22Rv1 (cell line): ENCODE data around the gene CHST13.

ENCODE experiments used
- H3K27ac ChIP-seq: fragments of 450-650 bp; 2 replicates; pipeline ENCODE4 v1.5.1; 2017
- ZFX ChIP-seq: fragments of 450-650 bp; IDR thresholded peaks from 2 replicates; pipeline ENCODE4 v1.6.1; 2017; ENCODE audit warnings: antibody characterized with exemption, borderline replicate concordance
- TF ChIP-seq, protein P1 (sequence below): fragments of 450-650 bp; IDR thresholded peaks from 2 replicates; pipeline ENCODE4 v1.5.1; 2017; ENCODE audit warnings: mild to moderate bottlenecking

Gene CHST13

DNA sequence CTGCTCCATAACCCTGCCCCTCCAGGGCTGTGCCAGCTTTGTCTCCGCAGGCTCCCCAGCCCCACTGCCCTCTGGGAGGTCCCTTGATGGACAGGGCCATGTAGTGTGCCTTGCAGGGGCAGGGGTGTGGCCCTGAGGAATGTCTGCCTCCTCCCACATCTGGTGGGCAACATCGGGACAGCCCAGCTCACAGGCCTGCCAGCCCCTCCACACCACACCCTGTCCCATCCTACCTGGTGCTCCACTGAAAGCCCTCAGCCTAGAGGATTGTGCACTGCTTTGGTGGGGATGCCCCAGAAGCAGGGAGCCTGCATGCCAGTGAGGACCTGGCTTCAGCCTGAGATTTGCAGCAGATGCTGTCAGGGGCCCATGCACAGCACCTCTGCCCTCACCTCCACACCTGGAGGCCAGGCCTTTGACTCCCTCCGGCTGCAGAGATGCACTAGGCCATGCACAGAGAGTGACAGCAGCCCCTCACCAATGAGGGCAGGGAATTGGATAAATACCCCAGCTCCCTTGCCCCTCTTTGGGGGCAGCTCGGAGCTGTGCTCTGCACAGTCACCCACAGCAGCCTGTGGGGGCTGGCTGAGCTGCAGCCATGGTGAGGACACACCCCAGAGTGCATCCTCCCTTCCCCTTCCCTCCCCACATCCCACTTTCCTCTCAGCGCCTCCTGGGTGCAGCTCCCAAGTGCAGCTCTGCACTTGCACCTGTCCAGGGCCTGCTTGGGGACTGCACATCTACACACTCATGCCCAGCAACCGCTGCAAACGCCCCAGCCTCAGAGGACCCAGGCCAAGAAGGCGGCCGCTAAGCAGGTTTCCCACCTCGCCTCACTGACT lies 32.1 kb downstream of the CHST13 start:
- TF ChIP-seq, protein P1, sequence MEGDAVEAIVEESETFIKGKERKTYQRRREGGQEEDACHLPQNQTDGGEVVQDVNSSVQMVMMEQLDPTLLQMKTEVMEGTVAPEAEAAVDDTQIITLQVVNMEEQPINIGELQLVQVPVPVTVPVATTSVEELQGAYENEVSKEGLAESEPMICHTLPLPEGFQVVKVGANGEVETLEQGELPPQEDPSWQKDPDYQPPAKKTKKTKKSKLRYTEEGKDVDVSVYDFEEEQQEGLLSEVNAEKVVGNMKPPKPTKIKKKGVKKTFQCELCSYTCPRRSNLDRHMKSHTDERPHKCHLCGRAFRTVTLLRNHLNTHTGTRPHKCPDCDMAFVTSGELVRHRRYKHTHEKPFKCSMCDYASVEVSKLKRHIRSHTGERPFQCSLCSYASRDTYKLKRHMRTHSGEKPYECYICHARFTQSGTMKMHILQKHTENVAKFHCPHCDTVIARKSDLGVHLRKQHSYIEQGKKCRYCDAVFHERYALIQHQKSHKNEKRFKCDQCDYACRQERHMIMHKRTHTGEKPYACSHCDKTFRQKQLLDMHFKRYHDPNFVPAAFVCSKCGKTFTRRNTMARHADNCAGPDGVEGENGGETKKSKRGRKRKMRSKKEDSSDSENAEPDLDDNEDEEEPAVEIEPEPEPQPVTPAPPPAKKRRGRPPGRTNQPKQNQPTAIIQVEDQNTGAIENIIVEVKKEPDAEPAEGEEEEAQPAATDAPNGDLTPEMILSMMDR = no peak
- TF ChIP-seq ZFX = no peak
- no peak overlapping the region for H3K27ac ChIP-seq

DNA sequence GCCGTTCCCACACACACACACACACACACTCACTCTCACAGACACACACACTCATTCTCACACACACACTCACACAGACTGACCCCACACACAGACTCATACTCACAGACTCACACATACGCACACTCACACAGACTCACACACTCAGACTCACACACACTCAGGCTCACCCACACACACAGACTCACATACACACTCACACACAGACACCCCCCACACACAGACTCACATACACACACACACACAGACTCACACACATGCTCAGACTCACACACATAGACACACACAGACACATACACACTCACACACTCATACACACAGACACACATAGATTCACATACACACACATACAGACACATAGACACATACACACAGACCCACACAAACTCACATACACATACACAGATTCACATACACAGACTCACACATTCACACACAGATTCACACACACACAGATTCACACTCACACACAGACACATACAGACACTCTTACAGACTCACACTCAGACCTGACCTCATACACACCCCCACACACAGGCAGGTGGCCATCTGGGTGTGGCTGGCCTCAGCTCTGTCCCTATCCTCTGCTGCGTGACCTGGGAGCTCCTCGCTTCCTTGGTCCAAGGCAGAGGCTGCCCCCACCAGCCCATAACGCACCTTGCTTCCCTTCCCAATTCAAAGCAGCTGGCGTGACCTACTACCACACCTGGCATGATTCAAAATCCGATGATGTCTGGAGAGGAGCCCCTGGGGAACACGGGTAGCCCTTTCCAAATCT lies 32.9 kb downstream of the CHST13 start:
- H3K27ac ChIP-seq = no peak overlapping the region
- no peak for TF ChIP-seq ZFX
- TF ChIP-seq, protein P1 = no peak

DNA sequence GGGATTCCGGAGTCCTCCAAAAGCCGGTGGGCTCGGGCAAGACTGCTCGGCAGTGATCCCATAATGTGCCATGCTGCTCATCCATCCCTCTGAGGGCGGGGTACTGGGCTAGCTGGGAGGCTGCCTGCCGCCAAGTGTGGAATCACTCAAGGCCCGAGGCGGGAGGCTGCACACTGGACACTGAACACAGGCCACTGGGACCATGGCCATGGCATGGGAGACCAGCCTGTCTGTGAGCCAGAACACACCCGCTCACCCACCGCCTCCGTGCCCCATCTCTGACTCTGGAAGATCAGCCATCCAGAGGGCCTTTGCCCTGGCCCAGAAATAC lies 33.4 kb downstream of the CHST13 start:
- H3K27ac ChIP-seq = no peak overlapping the region
- TF ChIP-seq, protein P1 = no peak
- no peak for TF ChIP-seq ZFX

DNA sequence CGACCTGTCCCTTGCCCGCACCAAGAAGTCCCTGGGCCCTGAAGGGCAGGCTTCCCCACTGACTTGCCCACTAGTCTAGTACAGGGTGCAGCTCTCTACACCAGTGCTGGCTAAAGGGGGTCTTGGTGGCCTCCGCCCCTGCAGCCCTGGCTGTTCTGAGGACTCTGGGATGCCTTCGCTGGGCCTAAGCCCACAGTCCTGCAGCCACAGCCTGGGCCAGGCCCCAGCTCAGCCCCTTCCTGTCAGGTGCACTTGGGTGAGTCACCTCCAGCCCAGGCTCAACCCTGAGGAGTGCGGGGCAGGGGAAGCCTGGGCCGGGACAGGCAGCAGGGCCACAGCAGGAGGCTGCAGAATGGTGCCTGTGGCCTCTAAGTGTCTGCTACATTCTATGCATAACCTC lies 33.8 kb downstream of the CHST13 start:
- no peak for TF ChIP-seq ZFX
- H3K27ac ChIP-seq = no peak overlapping the region

DNA sequence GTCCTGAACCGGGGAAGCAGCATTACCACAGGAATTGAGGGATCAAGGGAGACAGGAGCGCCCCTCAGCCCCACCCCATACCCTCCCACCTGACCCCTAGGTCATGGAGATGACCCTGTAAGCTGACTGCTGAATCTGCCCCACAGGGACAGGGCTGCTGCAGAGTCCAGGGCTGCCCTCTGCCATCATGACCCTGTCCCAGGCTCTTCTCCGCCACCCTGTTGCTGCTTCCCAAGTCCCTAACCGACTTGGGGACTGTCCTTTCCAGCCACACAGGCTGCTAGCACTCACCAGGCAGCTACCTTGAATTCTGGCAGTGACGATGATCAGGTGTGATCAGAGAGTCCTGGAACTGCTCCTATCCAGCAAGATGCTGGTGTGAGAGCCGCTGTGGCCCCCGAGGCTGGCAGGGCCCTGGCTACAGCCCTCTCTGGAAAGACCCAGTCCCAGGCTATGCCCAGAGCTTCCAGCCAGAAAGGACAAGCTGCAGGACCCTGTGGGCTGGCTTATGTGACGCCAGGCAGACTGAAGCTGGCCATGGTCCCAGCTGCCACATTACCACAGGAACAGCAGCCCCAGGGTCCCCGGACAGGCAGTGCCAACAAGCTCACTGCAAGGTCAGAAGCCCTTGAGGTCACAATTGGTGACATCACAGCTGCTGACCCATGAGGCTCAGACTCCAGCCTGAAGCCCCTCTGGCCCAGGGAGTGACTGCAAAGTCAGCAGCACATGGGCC lies 34.5 kb downstream of the CHST13 start, which contains the start of gene C3orf22:
Gene C3orf22 (minus strand): TSS at position 597 of the 736 bp plus-strand sequence. CDS start 5,542 bp downstream, outside the sequence.
- TF ChIP-seq, protein P1 = no peak
- TF ChIP-seq ZFX = no peak
- H3K27ac ChIP-seq = no peak within 1 kb of the TSS

DNA sequence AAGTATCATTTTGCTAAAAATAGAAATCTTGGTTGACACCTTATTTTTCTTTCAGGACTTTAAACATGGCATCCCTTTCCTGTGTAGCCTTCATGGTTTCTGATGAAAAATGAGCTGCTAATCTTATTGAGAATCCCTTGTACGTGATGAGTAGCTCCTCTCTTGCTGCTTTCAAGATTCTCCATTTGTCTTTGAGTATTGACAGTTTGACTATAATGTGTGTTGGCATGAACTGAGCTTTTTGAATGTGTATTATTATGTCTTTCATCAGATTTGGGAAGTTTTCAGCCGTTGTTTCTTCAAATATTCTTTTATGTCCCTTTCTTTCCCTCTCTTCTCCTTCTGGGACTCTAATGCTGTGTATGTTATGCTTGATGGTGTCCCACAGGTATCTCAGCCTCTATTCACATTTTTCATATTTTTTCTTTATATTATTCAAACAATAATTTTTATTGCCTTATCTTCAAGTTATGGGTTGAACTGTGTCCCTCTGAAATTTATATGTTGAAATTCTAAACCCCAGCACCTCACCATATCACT lies 38.9 kb downstream of the CHST13 start:
- no peak overlapping the region for H3K27ac ChIP-seq
- TF ChIP-seq, protein P1 = no peak
- TF ChIP-seq ZFX = no peak

DNA sequence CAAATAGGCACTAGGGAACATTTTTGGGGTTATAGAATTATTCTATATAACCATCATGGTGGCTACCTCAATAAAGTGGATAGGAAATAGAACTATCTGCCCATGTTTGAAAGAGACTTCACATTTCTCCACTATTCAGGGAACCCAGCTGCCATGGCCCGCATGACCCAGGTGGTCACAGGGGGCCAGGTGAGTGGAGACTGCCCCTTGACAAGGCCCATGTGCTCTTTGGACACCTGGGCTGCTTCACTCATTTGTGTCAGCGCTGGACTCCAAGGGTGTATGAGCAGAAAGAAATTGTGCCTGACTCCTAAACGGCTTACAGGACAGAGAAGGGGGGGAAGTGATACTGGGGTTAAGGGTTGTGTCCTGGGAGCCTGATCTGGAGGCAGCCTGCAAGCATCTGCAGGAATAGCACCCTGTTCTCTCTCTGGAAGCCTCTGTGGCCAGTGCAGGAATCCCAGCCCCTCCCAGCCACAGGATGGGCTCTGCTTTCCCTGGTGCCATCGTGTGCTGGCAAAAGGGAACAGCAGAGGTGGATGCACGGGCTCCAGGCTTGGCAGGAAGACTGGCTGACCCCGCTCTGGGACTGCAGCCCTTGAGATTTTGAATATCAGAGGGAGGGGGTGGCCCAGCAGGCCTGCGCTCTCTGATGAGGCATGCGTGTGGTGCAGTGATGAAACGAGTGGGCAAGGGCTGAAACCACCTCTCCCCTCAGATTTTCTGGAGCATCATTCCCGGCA lies 43.9 kb downstream of the CHST13 start:
- TF ChIP-seq ZFX = no peak
- TF ChIP-seq, protein P1 = 0 out of 2 replicates have a peak, but pooled peaks have one; percentile 15
- H3K27ac ChIP-seq = no peak overlapping the region
